ENCODE data around the gene VSIG1. TPM values are rescaled to one million over a fixed set of nuclear protein-coding genes. Genes with fewer than 3 reads are reported as not detected.

Gene VSIG1
- total and polyA plus RNA-seq, 10 of the 15 experiments (the other 5 are each of a cell fraction or from before 2014, with no cell fraction given) = 0.04 to 0.08 (median 0.06) TPM; not detected in 7

DNA sequence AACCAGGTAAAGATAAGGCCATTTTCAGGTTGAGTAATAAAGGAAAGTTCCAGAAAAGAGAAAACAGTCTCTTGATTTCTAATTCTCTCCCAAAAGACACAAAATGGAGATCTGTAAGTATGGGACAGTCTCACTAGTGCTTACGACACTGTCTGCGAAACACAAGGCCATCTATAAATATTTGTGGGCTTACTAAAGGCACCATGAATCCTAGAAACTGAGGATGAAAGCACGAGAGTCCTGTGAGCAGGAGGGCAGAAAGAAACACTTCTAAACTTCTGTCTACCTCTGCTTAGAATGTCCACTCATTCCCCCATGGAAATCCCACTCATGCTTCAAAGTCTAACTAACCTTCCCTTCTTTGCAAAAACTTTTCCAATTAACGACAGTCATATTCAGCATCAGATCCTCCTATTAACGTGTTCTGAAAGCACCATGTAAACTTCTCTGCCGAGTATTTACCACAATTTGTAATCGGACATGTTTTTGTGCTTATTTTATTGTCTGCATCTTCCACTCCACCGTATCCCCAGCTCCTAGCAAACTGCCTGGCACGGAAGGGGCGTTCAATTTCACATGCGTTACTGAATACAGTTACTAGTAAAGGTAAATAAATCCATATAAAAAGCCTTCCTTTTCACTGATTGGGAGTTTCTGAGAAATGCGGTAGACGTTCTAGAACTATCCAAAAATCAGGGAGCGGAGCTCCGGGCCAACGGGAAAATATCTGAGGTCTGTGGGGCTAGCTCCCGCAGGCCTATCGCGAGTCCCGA, 45.8 kb downstream of the VSIG1 start:
- Histone ChIP-seq H3K9ac (ENCODE audit: control insufficient read depth, insufficient read depth, low read length) (peak overlapping the region; percentile 80), H3K27ac (ENCODE audit: control insufficient read depth, insufficient read depth) (peak overlapping the region; percentile 66), H3K79me2 (ENCODE audit: control insufficient read depth, insufficient read depth, low read length) (peaks cover 14% of the 10 kb centered on the region), H2AFZ (ENCODE audit: control insufficient read depth, low read depth, low read length) (peak overlapping the region; percentile 77), H3K9me3 (replicated peaks; ENCODE audit: control insufficient read depth, insufficient read depth, low read length) (no peaks in the 10 kb centered on the region; the same call in 2 of the 3 replicates), H3K4me1 (ENCODE audit: control insufficient read depth, insufficient read depth, low read length) (no peaks in the 10 kb centered on the region), H3K27me3 (replicated peaks in 1 of 2; ENCODE audit: control insufficient read depth in 2 of 2, insufficient read depth in 2 of 2, low read length in 1 of 2) (no peaks in the 10 kb centered on the region), H3K36me3 (ENCODE audit: control insufficient read depth in 2 of 2, insufficient read depth in 2 of 2, low read length in 1 of 2) (0 out of 4 replicates have a peak, but pooled peaks cover 0 to 4% of the 10 kb centered on the region in 2 experiments), H3K4me3 (peak overlapping the region; percentile 77), H4K20me1 (ENCODE audit: control insufficient read depth, insufficient read depth) (no peaks in the 10 kb centered on the region), H3K4me2 (ENCODE audit: control insufficient read depth, insufficient read depth) (peak overlapping the region; percentile 35; the same call in 1 of the 2 replicates)
- no peak for FAIRE-seq
- in situ Hi-C loops (cut with MboI) = no loop called here
- CTCF ChIA-PET = interaction anchor here (1.1 to 1.6 kb wide), 2 partner anchors 48 to 49 kb away, joined by 3 to 4 read pairs; no protein-coding TSS in a partner anchor
- intact Hi-C loops (cut with micrococcal nuclease; ENCODE audit: unreplicated experiment) = no loop called here
- WGBS (ENCODE audit: insufficient coverage, insufficient replicate concordance, low lambda C conversion rate, missing lambda C conversion rate) = 31% methylated on average over 20 of the region's 20 CpGs
- POLR2A ChIA-PET = no interaction called here
- RAD21 ChIA-PET (ENCODE audit: unreplicated experiment) = no interaction called here
- SMC1A ChIA-PET (ENCODE audit: uncharacterized antibody, unreplicated experiment) = interaction anchor here (1.1 kb wide), 2 partner anchors 16 to 83 kb away, joined by 3 read pairs; no protein-coding TSS in a partner anchor
- ATAC-seq = peak; percentile 1; the same call in 1 of the 3 replicates
- DNase-seq (ENCODE audit: low read depth, low spot score) = no peak
- BruUV-seq (replicated peaks) = TSS peak; percentile 89
- no peak for TF ChIP-seq SUPT20H (IDR thresholded peaks at IDR 0.05; ENCODE audit: borderline replicate concordance, control insufficient read depth, low read depth, low read length)
- TF ChIP-seq PML (IDR thresholded peaks at IDR 0.05; ENCODE audit: low read length) = peak; percentile 50; the same call in 1 of the 2 replicates
- peak; percentile 31; the same call in 1 of the 2 replicates for TF ChIP-seq CHD2 (IDR thresholded peaks at IDR 0.05; ENCODE audit: borderline replicate concordance, low read depth, low read length)
- TF ChIP-seq ZNF24 (IDR thresholded peaks at IDR 0.05) = no peak
- TF ChIP-seq CBX3 (IDR thresholded peaks at IDR 0.05; ENCODE audit: borderline replicate concordance, low read depth) = no peak
- no peak for TF ChIP-seq EGR1 (IDR thresholded peaks at IDR 0.05; ENCODE audit: borderline replicate concordance in 1 of 2, low read depth in 2 of 2, low read length in 2 of 2)
- TF ChIP-seq CBFB (IDR thresholded peaks at IDR 0.05; ENCODE audit: low read depth) = 0 out of 2 replicates have a peak, but pooled peaks have one; percentile 31

Data from GM12878 (cell line).